ENCODE results near the gene DSE. TPM values are rescaled to one million over a fixed set of nuclear protein-coding genes. Genes with fewer than 3 reads are reported as not detected.
A peak's percentile ranks its signal among the peaks of the same experiment; 100 is the strongest.
"Not testable (repeated sequence)": the region's sequence is repeated elsewhere in the genome, so short reads cannot be mapped to it uniquely, and the experiment has no call there.

DSE gene
- total RNA-seq (2014; rRNA removed) (9.6 and 9.8 TPM in 2 replicates), Bru-seq, nascent RNA (percentile 43 among the genes with signal in this experiment), BruChase-seq, experiment 1, labeled RNA remaining after a 6-hour chase (percentile 39 among the genes with signal in this experiment), BruChase-seq, experiment 2, labeled RNA remaining after a 2-hour chase (percentile 47 among the genes with signal in this experiment)
- long read RNA-seq, full-length matches to known transcripts: 2 of 60 reads
- long read RNA-seq, partial matches to known transcripts: 1 of 60 reads
- long read RNA-seq, other reads (novel, unspliced or antisense): 57 of 60 reads

DNA sequence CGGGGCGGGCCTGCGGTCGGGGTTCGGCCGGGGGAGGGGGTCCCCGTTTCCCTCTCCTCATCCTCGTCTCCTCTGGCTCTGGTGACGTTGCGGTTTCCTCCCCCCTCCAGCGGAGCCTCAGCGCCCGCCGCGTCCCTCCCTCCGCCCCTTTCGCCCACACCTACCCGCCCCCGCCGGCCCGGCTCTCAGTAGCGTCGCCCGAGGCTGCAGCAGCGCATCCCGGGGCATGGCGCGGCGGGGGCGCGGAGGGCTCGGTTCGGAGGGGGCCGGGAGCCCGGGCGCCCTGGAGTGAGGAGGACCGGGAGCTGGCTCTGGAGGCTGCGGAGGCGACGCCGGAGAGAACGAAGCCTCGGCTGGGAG is at the start of gene DSE:
DSE (plus strand) TSS at position 188 of the 360 bp plus-strand sequence. CDS start 28,304 bp downstream, outside the sequence.
- POLR2A ChIA-PET (ENCODE audit: unreplicated experiment): no interaction called here
- H2AFZ ChIP-seq (ENCODE audit: low read length): peak within 1 kb of the TSS; percentile 78
- intact Hi-C loops (cut with micrococcal nuclease): no loop called here
- BruUV-seq (replicated peaks): no TSS peak
- CTCF ChIA-PET: interaction anchor here (0.5 to 1.4 kb wide), 2 partner anchors 102 to 512 kb away, joined by 4 to 6 read pairs; no protein-coding TSS in a partner anchor
- ATAC-seq: peak; percentile 66
- no peaks in the 10 kb centered on the region for H3F3A ChIP-seq (ENCODE audit: low read length, unreplicated experiment)
- TF ChIP-seq EZH2 (IDR thresholded peaks at IDR 0.05; ENCODE audit: low read length, unreplicated experiment): no peak
- TF ChIP-seq EZH2phosphoT487 (IDR thresholded peaks at IDR 0.05; ENCODE audit: borderline replicate concordance, low read length): no peak
- no peak for TF ChIP-seq CTCF (conservative IDR thresholded peaks at IDR 0.05; ENCODE audit: low read depth, low read length)
- no peaks in the 10 kb centered on the region for H3K9me2 ChIP-seq (replicated peaks; ENCODE audit: low read length)
- no peaks in the 10 kb centered on the region for H3K27me3 ChIP-seq (ENCODE audit: low read length)
- peak; percentile 30 for DNase-seq
- no peaks in the 10 kb centered on the region for H4K20me1 ChIP-seq (ENCODE audit: low read length)
- H3K9ac ChIP-seq (ENCODE audit: low read length): peak within 1 kb of the TSS; percentile 64
- H3K4me1 ChIP-seq (ENCODE audit: insufficient read depth, low read length): no peaks in the 10 kb centered on the region
- H3K9me3 ChIP-seq (ENCODE audit: low read length): no peaks in the 10 kb centered on the region
- H3K4me2 ChIP-seq (ENCODE audit: low read length): peak within 1 kb of the TSS; percentile 83
- H3K36me3 ChIP-seq (ENCODE audit: low read depth, low read length): no peaks in the 10 kb centered on the region
- H3K27ac ChIP-seq (ENCODE audit: low read length): peak within 1 kb of the TSS; percentile 53
- H3K79me2 ChIP-seq (ENCODE audit: low read length): peaks cover 21% of the 10 kb centered on the region
- H3K4me3 ChIP-seq (ENCODE audit: low read length): peak within 1 kb of the TSS; percentile 84

DNA sequence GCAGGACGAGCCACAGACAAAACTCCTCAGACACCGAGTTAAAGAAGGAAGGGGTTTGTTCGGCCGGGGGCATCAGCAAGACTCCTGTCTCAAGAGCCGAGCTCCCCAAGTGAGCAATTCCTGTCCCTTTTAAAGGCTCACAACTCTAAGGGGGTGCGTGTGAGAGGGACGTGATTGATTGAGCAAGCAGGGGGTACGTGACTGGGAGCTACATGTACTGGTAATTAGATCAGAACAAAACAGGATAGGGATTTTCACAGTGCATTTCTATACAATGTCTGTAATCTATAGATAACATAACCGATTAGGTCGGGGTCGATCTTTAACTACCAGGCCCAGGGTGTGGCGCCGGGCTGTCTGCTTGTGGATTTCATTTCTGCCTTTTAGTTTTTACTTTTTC is 48.8 kb upstream of the DSE start:
- POLR2A ChIA-PET (ENCODE audit: unreplicated experiment); CTCF ChIA-PET; DNase-seq; H3K9ac ChIP-seq (ENCODE audit: low read length); H3K4me3 ChIP-seq (ENCODE audit: low read length); H4K20me1 ChIP-seq (ENCODE audit: low read length); H3K4me1 ChIP-seq (ENCODE audit: insufficient read depth, low read length); intact Hi-C loops (cut with micrococcal nuclease); H3F3A ChIP-seq (ENCODE audit: low read length, unreplicated experiment); H3K79me2 ChIP-seq (ENCODE audit: low read length); H3K9me3 ChIP-seq (ENCODE audit: low read length); H3K27ac ChIP-seq (ENCODE audit: low read length); ATAC-seq; H2AFZ ChIP-seq (ENCODE audit: low read length); H3K27me3 ChIP-seq (ENCODE audit: low read length); H3K4me2 ChIP-seq (ENCODE audit: low read length); H3K9me2 ChIP-seq (replicated peaks; ENCODE audit: low read length); H3K36me3 ChIP-seq (ENCODE audit: low read depth, low read length); BruUV-seq (replicated peaks): not testable (repeated sequence)

DNA sequence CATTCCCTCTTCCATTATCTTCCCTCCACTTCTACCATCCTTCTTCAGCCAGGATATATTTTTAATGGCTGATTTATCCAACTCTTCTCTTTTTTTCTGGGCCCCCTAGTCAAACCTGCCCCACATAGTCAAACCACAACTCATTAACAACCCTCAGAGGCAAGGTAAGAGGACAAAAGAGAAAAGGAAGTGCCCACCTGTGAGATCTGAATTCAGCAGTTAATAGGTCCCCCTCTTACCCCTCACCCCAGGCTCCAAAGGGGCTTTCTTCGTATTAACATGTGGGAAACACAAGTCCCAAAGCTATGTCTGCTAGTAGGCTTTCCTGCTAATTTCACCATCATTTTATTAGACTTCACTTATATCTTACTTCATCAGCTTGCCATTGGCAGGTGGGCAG is 46.9 kb upstream of the DSE start:
- ChIA-PET POLR2A (ENCODE audit: unreplicated experiment) (no interaction called here), CTCF (no interaction called here)

GRCh38 chr6:116325634-116326132 is 45.1 kb upstream of the DSE start:
- H3K9ac ChIP-seq (ENCODE audit: low read length); H3K27me3 ChIP-seq (ENCODE audit: low read length); ATAC-seq; H2AFZ ChIP-seq (ENCODE audit: low read length); intact Hi-C loops (cut with micrococcal nuclease); H3K4me1 ChIP-seq (ENCODE audit: insufficient read depth, low read length); DNase-seq; BruUV-seq (replicated peaks); POLR2A ChIA-PET (ENCODE audit: unreplicated experiment); CTCF ChIA-PET; H3K9me3 ChIP-seq (ENCODE audit: low read length); H4K20me1 ChIP-seq (ENCODE audit: low read length); H3K36me3 ChIP-seq (ENCODE audit: low read depth, low read length); H3K4me3 ChIP-seq (ENCODE audit: low read length); H3K79me2 ChIP-seq (ENCODE audit: low read length); H3K27ac ChIP-seq (ENCODE audit: low read length); H3F3A ChIP-seq (ENCODE audit: low read length, unreplicated experiment); H3K4me2 ChIP-seq (ENCODE audit: low read length); H3K9me2 ChIP-seq (replicated peaks; ENCODE audit: low read length): not testable (repeated sequence)

More for the DNA sequence above, 46.9 kb upstream of the DSE start:
- H3K36me3 ChIP-seq (ENCODE audit: low read depth, low read length): no peaks in the 10 kb centered on the region
- BruUV-seq (replicated peaks): no TSS peak
- TF ChIP-seq EZH2phosphoT487 (IDR thresholded peaks at IDR 0.05; ENCODE audit: borderline replicate concordance, low read length) (no peak), CTCF (conservative IDR thresholded peaks at IDR 0.05; ENCODE audit: low read depth, low read length) (no peak), EZH2 (IDR thresholded peaks at IDR 0.05; ENCODE audit: low read length, unreplicated experiment) (no peak)
- no peak overlapping the region for H3K4me2 ChIP-seq (ENCODE audit: low read length)
- H3F3A ChIP-seq (ENCODE audit: low read length, unreplicated experiment): no peaks in the 10 kb centered on the region
- H3K9me2 ChIP-seq (replicated peaks; ENCODE audit: low read length): no peaks in the 10 kb centered on the region
- no peaks in the 10 kb centered on the region for H4K20me1 ChIP-seq (ENCODE audit: low read length)
- no peak for DNase-seq
- no peaks in the 10 kb centered on the region for H3K79me2 ChIP-seq (ENCODE audit: low read length)
- no peak overlapping the region for H3K4me3 ChIP-seq (ENCODE audit: low read length)
- no peak overlapping the region for H3K27ac ChIP-seq (ENCODE audit: low read length)
- H3K27me3 ChIP-seq (ENCODE audit: low read length): no peaks in the 10 kb centered on the region
- no peak for ATAC-seq
- H3K9ac ChIP-seq (ENCODE audit: low read length): no peak overlapping the region
- intact Hi-C loops (cut with micrococcal nuclease): no loop called here
- H2AFZ ChIP-seq (ENCODE audit: low read length): no peak overlapping the region
- H3K9me3 ChIP-seq (ENCODE audit: low read length): no peaks in the 10 kb centered on the region
- no peaks in the 10 kb centered on the region for H3K4me1 ChIP-seq (ENCODE audit: insufficient read depth, low read length)

All from PC-3 (cell line).